HepG2 (cell line): Measurements from ENCODE around the gene MRPS2. TPM values are rescaled to one million over a fixed set of nuclear protein-coding genes. Genes with fewer than 3 reads are reported as not detected.

Experiments
- ATM ChIP-seq: fragments of 450-650 bp; IDR thresholded peaks from 2 replicates; pipeline ENCODE4 v1.7.1; 2017; ENCODE audit warnings: mild to moderate bottlenecking, borderline replicate concordance
- BRCA1 ChIP-seq: sonication (generic); formaldehyde crosslinking; IDR thresholded peaks from 2 replicates; pipeline ENCODE4 v1.4.0; 2020; ENCODE audit warnings: missing genetic modification reagents
- CSRNP1 ChIP-seq: sonication (generic); formaldehyde crosslinking; IDR thresholded peaks from 2 replicates; pipeline ENCODE4 v1.8.1; 2023; ENCODE audit warnings: mild to moderate bottlenecking, missing genetic modification reagents
- JARID2 ChIP-seq: sonication (generic); formaldehyde crosslinking; IDR thresholded peaks from 2 replicates; pipeline ENCODE4 v1.8.1; 2023; ENCODE audit warnings: missing genetic modification reagents, inconsistent platforms; ENCODE audit not compliant: insufficient replicate concordance
- MBNL3 ChIP-seq: fragments of 250-450 bp; sonication (Bioruptor Pico); conservative IDR thresholded peaks from 2 replicates; pipeline ENCODE4 v1.8.0; 2022; ENCODE audit warnings: mild to moderate bottlenecking, inconsistent platforms
- MIER3 ChIP-seq: IDR thresholded peaks from 2 replicates; pipeline ENCODE4 v1.6.1; 2016; ENCODE audit warnings: missing compliant biosample characterization, borderline replicate concordance
- NCOR1 ChIP-seq: fragments of 200-600 bp; sonication (generic); IDR thresholded peaks from 2 replicates; pipeline ENCODE4 v1.7.0; 2017; ENCODE audit warnings: antibody characterized with exemption, low read length, borderline replicate concordance
- PATZ1 ChIP-seq: sonication (generic); formaldehyde crosslinking; IDR thresholded peaks from 2 replicates; pipeline ENCODE4 v1.4.0; 2020; ENCODE audit warnings: missing genetic modification reagents
- PBX2 ChIP-seq: IDR thresholded peaks from 2 replicates; pipeline ENCODE4 v1.6.1; 2016; ENCODE audit warnings: control low read depth
- SMAD1 ChIP-seq: sonication (generic); formaldehyde crosslinking; IDR thresholded peaks from 2 replicates; pipeline ENCODE4 v1.4.0; 2020; ENCODE audit warnings: missing genetic modification reagents, low read depth, mild to moderate bottlenecking, borderline replicate concordance
- STAT5B ChIP-seq: sonication (generic); formaldehyde crosslinking; IDR thresholded peaks from 2 replicates; pipeline ENCODE4 v1.4.0; 2020; ENCODE audit warnings: missing genetic modification reagents
- TRIM24 ChIP-seq: sonication (generic); formaldehyde crosslinking; IDR thresholded peaks from 2 replicates; pipeline ENCODE4 v1.8.0; 2022; ENCODE audit warnings: mild to moderate bottlenecking, missing genetic modification reagents
- U2AF1 ChIP-seq: fragments of 200-400 bp; formaldehyde crosslinking; optimal IDR thresholded peaks from 2 replicates; pipeline ENCODE3; 2017; ENCODE audit warnings: mild to moderate bottlenecking, low read depth, low read length
- ZBTB46 ChIP-seq: sonication (generic); formaldehyde crosslinking; IDR thresholded peaks from 2 replicates; pipeline ENCODE4 v1.4.0; 2020; ENCODE audit warnings: mild to moderate bottlenecking, missing genetic modification reagents, borderline replicate concordance
- ZNF18 ChIP-seq: sonication (generic); formaldehyde crosslinking; IDR thresholded peaks from 2 replicates; pipeline ENCODE4 v1.8.0; 2022; ENCODE audit warnings: mild to moderate bottlenecking, missing genetic modification reagents; ENCODE audit not compliant: insufficient replicate concordance
- ZNF180 ChIP-seq: sonication (generic); formaldehyde crosslinking; IDR thresholded peaks from 2 replicates; pipeline ENCODE4 v1.4.0; 2020; ENCODE audit warnings: low read depth, missing genetic modification reagents, borderline replicate concordance
- ZNF230 ChIP-seq: sonication (generic); formaldehyde crosslinking; IDR thresholded peaks from 2 replicates; pipeline ENCODE4 v1.4.0; 2020; ENCODE audit warnings: mild to moderate bottlenecking, missing genetic modification reagents
- ZNF235 ChIP-seq: sonication (generic); formaldehyde crosslinking; IDR thresholded peaks from 2 replicates; pipeline ENCODE4 v1.8.1; 2023; ENCODE audit warnings: mild to moderate bottlenecking, missing genetic modification reagents, borderline replicate concordance
- ZNF563 ChIP-seq: sonication (generic); formaldehyde crosslinking; IDR thresholded peaks from 2 replicates; pipeline ENCODE4 v1.8.0; 2022; ENCODE audit warnings: mild to moderate bottlenecking, moderate library complexity, missing genetic modification reagents
- ZNF629 ChIP-seq: sonication (generic); formaldehyde crosslinking; conservative IDR thresholded peaks from 2 replicates; pipeline ENCODE4 v1.5.0; 2020; ENCODE audit warnings: missing genetic modification reagents
- ZNF816 ChIP-seq: sonication (generic); formaldehyde crosslinking; IDR thresholded peaks from 2 replicates; pipeline ENCODE4 v1.8.0; 2022; ENCODE audit warnings: missing genetic modification reagents, mild to moderate bottlenecking, borderline replicate concordance
- polyA plus RNA-seq, 8 experiments: library from polyadenylated mRNA; depleted of rRNA in 3 of 8; stranded (reverse) in 7 of 8; unstranded in 1 of 8; fragments of >200 nt; fragmentation: Illumina TruSeq in 4 of 8; extraction: Trizol in 4 of 8; gene quantifications; 2 replicates each; pipeline versions ENCODE4 v1.2.1 to v1.2.3, GENCODE V29; 2011 to 2016; ENCODE audit warnings: low read depth in 4 of 8, missing spikeins in 1 of 8, mixed read lengths in 1 of 8; ENCODE audit not compliant: insufficient read depth in 1 of 8
- total RNA-seq, 5 experiments: library from RNA; depleted of rRNA; stranded (reverse); fragments of >200 nt; fragmentation: Illumina TruSeq; extraction: Trizol; gene quantifications; 2 replicates each; pipeline ENCODE4 v1.2.3, GENCODE V29; 2016; ENCODE audit warnings: low read depth in 1 of 5

Gene MRPS2
- total and polyA plus RNA-seq, 2 of the 13 experiments (the other 11 are each of a cell fraction or from before 2014, with no cell fraction given) = 44.4 to 86.7 TPM

GRCh38 chr9:135500525-135501260 is at the start of gene MRPS2 (continued):
- TF ChIP-seq ZNF18 (CRISPR knock-in tag) (no peak), U2AF1 (no peak), ZBTB46 (CRISPR knock-in tag) (no peak), ZNF180 (CRISPR knock-in tag) (no peak; the same call in 1 of the 2 replicates), BRCA1 (CRISPR knock-in tag) (peak; percentile 51; the same call in 1 of the 2 replicates), ZNF235 (CRISPR knock-in tag) (no peak), NCOR1 (no peak), PATZ1 (CRISPR knock-in tag) (peak; percentile 90), TRIM24 (no peak), SMAD1 (CRISPR knock-in tag) (no peak), JARID2 (no peak), MIER3 (CRISPR knock-in tag) (peak; percentile 67; the same call in 1 of the 2 replicates), PBX2 (CRISPR knock-in tag) (no peak), ZNF629 (CRISPR knock-in tag) (no peak), MBNL3 (CRISPR knock-in tag) (no peak), ZNF563 (CRISPR knock-in tag) (peak; percentile 95), CSRNP1 (peak; percentile 91; the same call in 1 of the 2 replicates), ZNF816 (peak; percentile 76; the same call in 1 of the 2 replicates), STAT5B (CRISPR knock-in tag) (peak; percentile 59; the same call in 1 of the 2 replicates), ZNF230 (no peak), ATM (no peak)
